ENCODE measurements around the gene TES. TPM values are rescaled to one million over a fixed set of nuclear protein-coding genes. Genes with fewer than 3 reads are reported as not detected.
A peak's percentile ranks its signal among the peaks of the same experiment; 100 is the strongest.

TES gene
- total and polyA plus RNA-seq, 2 of the 8 experiments (the other 6 are each of a cell fraction or from before 2014, with no cell fraction given), result 18.2 to 36.3 TPM

- 89% methylated on average over 1 of the region's 1 CpG; no CpG with 5 or more reads in 1 of the 2 experiments for WGBS, 2 experiments (ENCODE audit: extremely low coverage in 1 of 2, insufficient coverage in 1 of 2, insufficient read length in 1 of 2, insufficient replicate concordance in 2 of 2, low coverage in 1 of 2, low lambda C conversion rate in 2 of 2, missing lambda C conversion rate in 1 of 2)
- H2BK15ac ChIP-seq (ENCODE audit: low read length), result no peak overlapping the region
- no peak overlapping the region for H3K4me2 ChIP-seq (ENCODE audit: insufficient read depth in 1 of 2, low read depth in 2 of 2, low read length in 2 of 2)
- DNase-seq (ENCODE audit: low read depth in 1 of 2, low spot score in 2 of 2), result no peak
- no peak overlapping the region for H2BK120ac ChIP-seq (replicated peaks; ENCODE audit: low read depth, low read length)
- H3K23me2 ChIP-seq (ENCODE audit: low read depth, low read length), result no peaks in the 10 kb centered on the region
- ChIA-PET POLR2A (ENCODE audit: partially characterized antibody) (interaction anchor here (1.6 kb wide), 1 partner anchor 22 kb away, joined by 6 read pairs; the partner anchor contains the start of gene TES), CTCF (ENCODE audit: partially characterized antibody) (interaction anchor here (0.6 to 9.0 kb wide), 9 partner anchors 15 to 99 kb away, joined by 3 to 175 read pairs (median 6); no protein-coding TSS in a partner anchor)
- FAIRE-seq, result no peak
- H2AK5ac ChIP-seq (ENCODE audit: low read depth, low read length), result no peak overlapping the region
- H3K27ac ChIP-seq (ENCODE audit: low read depth, low read length), result no peak overlapping the region
- no peak overlapping the region for H4K91ac ChIP-seq (replicated peaks; ENCODE audit: insufficient read length, low read length)
- no peak overlapping the region for H2BK20ac ChIP-seq (ENCODE audit: low read length)
- no peak overlapping the region for H4K5ac ChIP-seq (ENCODE audit: insufficient read length, low read depth, low read length)
- no peak overlapping the region for H2BK5ac ChIP-seq (ENCODE audit: low read depth, low read length)
- H4K8ac ChIP-seq (ENCODE audit: extremely low read depth, insufficient read depth, low read length), result no peak overlapping the region
- H3K18ac ChIP-seq (ENCODE audit: extremely low read depth, low read length), result no peak overlapping the region
- H2AFZ ChIP-seq (ENCODE audit: low read length), result no peak overlapping the region
- H2BK12ac ChIP-seq (ENCODE audit: low read depth, low read length), result no peak overlapping the region
- H4K20me1 ChIP-seq (replicated peaks in 1 of 2; ENCODE audit: control insufficient read depth in 1 of 2, insufficient read depth in 2 of 2, low read length in 2 of 2), result no peaks in the 10 kb centered on the region
- H3K79me1 ChIP-seq (ENCODE audit: low read depth, low read length), result no peaks in the 10 kb centered on the region
- H3K4me1 ChIP-seq (replicated peaks in 1 of 4; ENCODE audit: control insufficient read depth in 3 of 4, insufficient read depth in 4 of 4, low read length in 3 of 4), result peaks cover 0 to 5% (median 1%) of the 10 kb centered on the region in 4 experiments; a peak in 4 of 7 replicates
- H3K56ac ChIP-seq (replicated peaks; ENCODE audit: insufficient read length, low read depth, low read length), result no peak overlapping the region
- H3K79me2 ChIP-seq (ENCODE audit: control insufficient read depth in 1 of 2, insufficient read depth in 2 of 2, low read length in 2 of 2), result 0 out of 4 replicates have a peak, but pooled peaks cover 0 to 4% of the 10 kb centered on the region in 2 experiments
- no peak overlapping the region for H3K4me3 ChIP-seq (ENCODE audit: extremely low read depth in 1 of 4, insufficient read depth in 2 of 4, low read depth in 3 of 4, low read length in 4 of 4)
- no peak overlapping the region for H3K9ac ChIP-seq (replicated peaks in 1 of 4; ENCODE audit: extremely low read depth in 1 of 4, low read depth in 3 of 4, low read length in 3 of 4)
- TF ChIP-seq MAFK (IDR thresholded peaks at IDR 0.05; ENCODE audit: low read depth, low read length) (peak; percentile 86), SUZ12 (IDR thresholded peaks at IDR 0.05; ENCODE audit: low read length) (no peak), BACH1 (IDR thresholded peaks at IDR 0.05; ENCODE audit: low read length) (peak; percentile 83)
- H3K23ac ChIP-seq (ENCODE audit: insufficient read length), result no peak overlapping the region
- no peak overlapping the region for H3K4ac ChIP-seq (replicated peaks; ENCODE audit: insufficient read length, low read depth, low read length)
- H3K14ac ChIP-seq (ENCODE audit: insufficient read length), result no peak overlapping the region
- H3K27me3 ChIP-seq (replicated peaks in 1 of 4; ENCODE audit: control insufficient read depth in 3 of 4, extremely low read depth in 1 of 4, insufficient read depth in 3 of 4, low read length in 3 of 4), result no peaks in the 10 kb centered on the region
- no peaks in the 10 kb centered on the region for H3K36me3 ChIP-seq (ENCODE audit: control insufficient read depth in 2 of 4, insufficient read depth in 4 of 4, low read length in 3 of 4)
- H3K9me3 ChIP-seq (ENCODE audit: insufficient read depth in 2 of 2, low read depth in 1 of 2, low read length in 1 of 2), result no peaks in the 10 kb centered on the region
Measured at GRCh38 chr7:116231949-116232348, 21.6 kb downstream of the TES start.
